GM10266 (cell line): ENCODE measurements around the gene ABHD13.
"Not testable (repeated sequence)": the region's sequence is repeated elsewhere in the genome, so short reads cannot be mapped to it uniquely, and the experiment has no call there.

Experiments
- DNase-seq: peaks from one replicate; pipeline ENCODE4 v3.0.0; 2012; ENCODE audit errors: extremely low spot score
- CTCF ChIP-seq: IDR thresholded peaks from 2 replicates; pipeline ENCODE4 v1.5.1; 2012; ENCODE audit warnings: mild to moderate bottlenecking, low read depth; ENCODE audit not compliant: control insufficient read depth, insufficient read depth; ENCODE audit errors: missing control alignments

Gene ABHD13

GRCh38 chr13:108212886-108213285, 5.3 kb upstream of the ABHD13 start:
- TF ChIP-seq CTCF = no peak
- peak; percentile 17 for DNase-seq

GRCh38 chr13:108213946-108214345, 4.2 kb upstream of the ABHD13 start:
- DNase-seq = no peak
- no peak for TF ChIP-seq CTCF

- no peak for DNase-seq
- TF ChIP-seq CTCF = no peak
Observed at GRCh38 chr13:108214441-108215271, 3.5 kb upstream of the ABHD13 start.

GRCh38 chr13:108215436-108215835, 2.8 kb upstream of the ABHD13 start, which contains the start of gene LIG4:
Gene LIG4 (minus strand): TSS chr13:108215536. CDS start chr13:108211268, 4,268 bp downstream.
- TF ChIP-seq CTCF = no peak
- peak; percentile 95 for DNase-seq

- DNase-seq = not testable (repeated sequence)
Observed at GRCh38 chr13:108217307-108218043, 717 bp upstream of the ABHD13 start.

- DNase-seq = peak; percentile 18
- peak; percentile 33 for TF ChIP-seq CTCF
Observed at GRCh38 chr13:108220041-108220440, 1.8 kb downstream of the ABHD13 start.

- TF ChIP-seq CTCF = no peak
- DNase-seq = no peak
Observed at GRCh38 chr13:108223687-108224503, 5.7 kb downstream of the ABHD13 start.
